GM19372 (cell line): ENCODE results near the gene ADGRF4.

ENCODE experiments used
- ATAC-seq: cut with Tn5 transposase; IDR thresholded peaks from one replicate; pipeline ENCODE4 v1.9.1; 2021; ENCODE audit warnings: mild to moderate bottlenecking, low read depth, moderate library complexity; ENCODE audit not compliant: unreplicated experiment

ADGRF4 gene

GRCh38 chr6:47681201-47681990 lies 17.0 kb upstream of the ADGRF4 start:
- no peak for ATAC-seq

- ATAC-seq, result no peak
Observed at GRCh38 chr6:47686411-47686810, 12.0 kb upstream of the ADGRF4 start.

GRCh38 chr6:47687432-47687831 lies 10.9 kb upstream of the ADGRF4 start:
- ATAC-seq, result no peak

- ATAC-seq, result no peak
Observed at GRCh38 chr6:47690214-47690613, 8.2 kb upstream of the ADGRF4 start.

GRCh38 chr6:47690791-47691190 lies 7.6 kb upstream of the ADGRF4 start:
- ATAC-seq, result no peak

- no peak for ATAC-seq
Observed at GRCh38 chr6:47697925-47698324, 455 bp upstream of the ADGRF4 start.

- no peak for ATAC-seq
Observed at GRCh38 chr6:47700053-47700452, 1.7 kb downstream of the ADGRF4 start.

GRCh38 chr6:47700596-47700995 lies 2.2 kb downstream of the ADGRF4 start:
- ATAC-seq, result no peak

- ATAC-seq, result peak; percentile 85
Observed at GRCh38 chr6:47701363-47701762, 3.0 kb downstream of the ADGRF4 start.

GRCh38 chr6:47709160-47709559 lies 10.8 kb downstream of the ADGRF4 start:
- ATAC-seq, result no peak

GRCh38 chr6:47710295-47710694 lies 11.9 kb downstream of the ADGRF4 start:
- ATAC-seq, result no peak

GRCh38 chr6:47713200-47713599 lies 14.8 kb downstream of the ADGRF4 start:
- ATAC-seq, result no peak

GRCh38 chr6:47714802-47715201 lies 16.4 kb downstream of the ADGRF4 start:
- ATAC-seq, result no peak

- peak; percentile 51 for ATAC-seq
Observed at GRCh38 chr6:47715782-47716181, 17.4 kb downstream of the ADGRF4 start.

- ATAC-seq, result peak; percentile 51
Observed at GRCh38 chr6:47716207-47716606, 17.8 kb downstream of the ADGRF4 start.

GRCh38 chr6:47718571-47718970 lies 20.2 kb downstream of the ADGRF4 start:
- ATAC-seq, result no peak

GRCh38 chr6:47721189-47721588 lies 22.8 kb downstream of the ADGRF4 start:
- no peak for ATAC-seq

GRCh38 chr6:47722194-47722593 lies 23.8 kb downstream of the ADGRF4 start:
- ATAC-seq, result peak; percentile 71

- no peak for ATAC-seq
Observed at GRCh38 chr6:47724300-47724699, 25.9 kb downstream of the ADGRF4 start.

- no peak for ATAC-seq
Observed at GRCh38 chr6:47727391-47727790, 29.0 kb downstream of the ADGRF4 start.

GRCh38 chr6:47729019-47729418 lies 30.6 kb downstream of the ADGRF4 start:
- ATAC-seq, result no peak

- no peak for ATAC-seq
Observed at GRCh38 chr6:47729457-47729856, 31.1 kb downstream of the ADGRF4 start.
